Measurements from ENCODE around the gene THAP2. TPM values are rescaled to one million over a fixed set of nuclear protein-coding genes. Genes with fewer than 3 reads are reported as not detected.
A peak's percentile ranks its signal among the peaks of the same experiment; 100 is the strongest.

THAP2 gene
- 1.7 TPM for polyA plus RNA-seq (2012; ENCODE audit: insufficient read length, low read depth)

GRCh38 chr12:71663561-71664410 lies at the start of gene THAP2, which contains the start of gene ZFC3H1:
Gene THAP2, plus strand, starts transcription at chr12:71664301. Its CDS starts 209 bp downstream, at chr12:71664510.
Gene ZFC3H1, minus strand, starts transcription at chr12:71663848. Its CDS starts 238 bp downstream, at chr12:71663610.
- TF ChIP-seq FOXP2 (optimal IDR thresholded peaks at IDR 0.05; ENCODE audit: borderline replicate concordance, extremely low read depth, extremely low read length, insufficient read depth) (no peak), TAF1 (IDR thresholded peaks at IDR 0.05; ENCODE audit: borderline replicate concordance, insufficient read depth, low read length) (peak; percentile 83), SIN3A (IDR thresholded peaks at IDR 0.05; ENCODE audit: borderline replicate concordance, insufficient read depth, low read length) (peak; percentile 79; the same call in 1 of the 2 replicates), POLR2AphosphoS5 (IDR thresholded peaks at IDR 0.05; ENCODE audit: low read depth, low read length) (peak; percentile 92), REST (IDR thresholded peaks at IDR 0.05; ENCODE audit: insufficient read depth in 1 of 2, low read depth in 2 of 2, low read length in 2 of 2) (0 out of 4 replicates have a peak, but pooled peaks of 1 of the 2 experiments have one; percentile 61)

DNA sequence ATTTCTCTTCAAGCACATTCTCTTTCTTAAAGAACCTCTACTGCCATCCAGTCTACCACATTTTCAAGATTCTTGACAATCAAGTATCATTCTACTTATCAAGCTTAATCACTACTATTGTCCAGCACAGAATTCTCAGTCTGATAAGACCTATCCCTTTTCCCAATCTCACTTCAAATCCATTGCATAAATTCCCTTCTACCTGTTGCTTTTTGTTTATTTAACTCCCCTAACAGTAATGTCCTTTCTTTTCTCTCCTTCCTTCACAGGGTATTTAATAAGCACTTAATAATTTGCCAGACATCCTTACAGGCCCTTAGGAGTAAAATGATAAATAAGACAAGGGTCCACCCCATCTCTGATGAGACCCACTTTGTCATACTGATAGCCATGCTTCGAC lies 42.2 kb upstream of the THAP2 start:
- TF ChIP-seq SIN3A (IDR thresholded peaks at IDR 0.05; ENCODE audit: borderline replicate concordance, insufficient read depth, low read length): no peak
- TF ChIP-seq FOXP2 (optimal IDR thresholded peaks at IDR 0.05; ENCODE audit: borderline replicate concordance, extremely low read depth, extremely low read length, insufficient read depth): no peak
- TF ChIP-seq REST (IDR thresholded peaks at IDR 0.05; ENCODE audit: insufficient read depth in 1 of 2, low read depth in 2 of 2, low read length in 2 of 2): no peak

- TF ChIP-seq SIN3A (IDR thresholded peaks at IDR 0.05; ENCODE audit: borderline replicate concordance, insufficient read depth, low read length) (no peak), REST (IDR thresholded peaks at IDR 0.05; ENCODE audit: insufficient read depth in 1 of 2, low read depth in 2 of 2, low read length in 2 of 2) (no peak), POLR2AphosphoS5 (IDR thresholded peaks at IDR 0.05; ENCODE audit: low read depth, low read length) (no peak), TAF1 (IDR thresholded peaks at IDR 0.05; ENCODE audit: borderline replicate concordance, insufficient read depth, low read length) (no peak), FOXP2 (optimal IDR thresholded peaks at IDR 0.05; ENCODE audit: borderline replicate concordance, extremely low read depth, extremely low read length, insufficient read depth) (no peak)
These were observed 38.6 kb upstream of the THAP2 start for GRCh38 chr12:71625476-71625875.

GRCh38 chr12:71626098-71626497 lies 38.0 kb upstream of the THAP2 start:
- TF ChIP-seq TAF1 (IDR thresholded peaks at IDR 0.05; ENCODE audit: borderline replicate concordance, insufficient read depth, low read length): no peak
- TF ChIP-seq SIN3A (IDR thresholded peaks at IDR 0.05; ENCODE audit: borderline replicate concordance, insufficient read depth, low read length): no peak
- no peak for TF ChIP-seq REST (IDR thresholded peaks at IDR 0.05; ENCODE audit: insufficient read depth in 1 of 2, low read depth in 2 of 2, low read length in 2 of 2)
- TF ChIP-seq FOXP2 (optimal IDR thresholded peaks at IDR 0.05; ENCODE audit: borderline replicate concordance, extremely low read depth, extremely low read length, insufficient read depth): no peak
- TF ChIP-seq POLR2AphosphoS5 (IDR thresholded peaks at IDR 0.05; ENCODE audit: low read depth, low read length): no peak

Data from PFSK-1 (cell line).